RPMI7951 (cell line): ENCODE results near the gene OR4S2. TPM values are rescaled to one million over a fixed set of nuclear protein-coding genes. Genes with fewer than 3 reads are reported as not detected.

Experiments used
- DNase-seq: peaks from one replicate; pipeline ENCODE4 v3.0.0-alpha.2; 2012; ENCODE audit warnings: low read depth
- total RNA-seq: library from RNA; depleted of rRNA; stranded (reverse); fragments of >200 nt; shearing (Covaris generic); gene quantifications from 2 replicates; pipeline ENCODE4 v1.2.3, GENCODE V29; 2014; rRNA removed

OR4S2 gene
- not detected in 2 replicates for total RNA-seq

GRCh38 chr11:55648027-55648426 lies at the start of gene OR4S2:
TSS of gene OR4S2 (plus strand) at chr11:55648327. CDS start at chr11:55650904, 2,577 bp downstream.
- no peak for DNase-seq

GRCh38 chr11:55607545-55607944 lies 40.6 kb upstream of the OR4S2 start, which contains the start of gene OR4C11:
TSS of gene OR4C11 (minus strand) at chr11:55607645. CDS start at chr11:55604373, 3,272 bp downstream.
- DNase-seq, result no peak

- no peak for DNase-seq
These were observed 23.6 kb upstream of the OR4S2 start for GRCh38 chr11:55624531-55624930.

- no peak for DNase-seq
These were observed 13.3 kb upstream of the OR4S2 start, which contains the start of gene OR4P4 for GRCh38 chr11:55634813-55635212. TSS of gene OR4P4 (plus strand) at chr11:55635113.

DNA sequence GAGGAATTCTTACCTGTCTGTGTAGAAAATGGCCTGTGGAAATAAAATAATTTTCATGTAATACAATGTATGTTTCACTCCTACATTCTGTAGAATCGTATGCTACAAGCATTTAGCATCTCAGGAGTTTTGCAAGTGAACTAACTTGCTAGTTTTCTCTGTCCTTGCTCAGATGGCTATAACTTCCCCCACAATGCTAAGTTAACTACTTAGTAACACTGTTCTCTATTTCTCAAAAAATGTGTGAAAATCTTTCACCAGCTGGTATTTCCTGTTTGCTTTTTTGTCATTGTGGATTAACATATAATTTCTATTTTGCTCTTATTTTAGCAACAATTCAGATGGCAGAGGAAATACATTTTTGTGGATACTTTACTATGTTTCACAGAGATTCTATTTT lies 4.4 kb downstream of the OR4S2 start:
- no peak for DNase-seq

DNA sequence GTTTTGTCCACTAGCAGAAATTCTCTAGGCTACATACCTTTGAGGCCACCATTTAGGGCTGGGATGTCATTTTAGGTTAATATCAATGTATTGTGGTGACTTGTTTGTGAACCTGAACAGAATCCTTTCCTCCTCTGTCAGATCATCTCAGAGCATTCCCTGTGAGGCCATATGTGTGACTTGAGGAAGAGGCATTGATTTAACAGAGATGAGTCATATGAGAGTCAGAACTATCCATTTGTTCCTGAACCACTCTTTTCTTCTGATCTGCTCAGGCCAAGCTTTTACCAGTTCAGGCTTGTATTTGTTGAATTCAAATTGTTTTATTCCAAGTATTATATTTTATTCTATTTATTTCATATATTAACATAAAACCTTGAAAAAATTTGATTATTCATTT lies 7.0 kb downstream of the OR4S2 start:
- DNase-seq, result no peak

- no peak for DNase-seq
These were observed 10.0 kb downstream of the OR4S2 start for GRCh38 chr11:55658031-55658573.

DNA sequence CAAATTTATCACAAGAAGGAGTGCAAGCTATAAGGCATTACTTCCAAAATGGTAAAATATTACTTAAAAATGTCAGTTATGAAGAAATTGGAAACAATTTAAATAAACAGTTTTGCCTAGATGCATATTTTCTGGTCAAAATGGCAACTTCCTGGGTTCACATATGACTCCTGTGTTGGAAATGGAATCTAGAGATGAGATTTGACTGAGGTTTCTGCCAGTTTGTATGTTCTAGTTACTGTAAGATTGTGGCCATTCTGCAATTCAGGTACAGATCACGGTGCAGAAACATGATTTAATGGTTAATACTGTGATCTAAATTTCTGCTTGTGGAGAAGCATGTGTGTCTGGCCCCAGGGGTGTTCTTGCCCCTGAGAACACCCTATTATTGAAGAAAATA lies 10.5 kb downstream of the OR4S2 start:
- no peak for DNase-seq

DNA sequence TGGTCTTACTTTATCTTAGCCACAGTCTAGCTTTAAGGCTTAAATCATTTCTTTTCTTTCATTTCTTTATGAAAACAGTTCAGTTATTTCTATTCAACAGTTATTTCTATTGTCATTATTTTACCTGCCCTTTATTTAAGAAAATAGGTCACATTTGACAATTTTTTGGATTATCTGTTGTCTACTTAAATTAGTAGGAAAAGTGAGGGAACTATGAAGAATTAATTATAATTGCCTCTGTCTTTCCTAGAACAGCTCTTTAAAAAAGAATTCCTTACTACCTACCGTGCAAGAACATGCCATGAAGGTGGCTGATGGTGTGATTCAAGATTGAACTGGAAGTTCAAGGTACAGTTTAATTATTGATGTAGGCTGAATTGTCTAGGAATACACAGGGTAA lies 13.8 kb downstream of the OR4S2 start, which contains the start of gene OR4C6:
Gene OR4C6, plus strand, starts transcription at position 301 of the 400 bp plus-strand sequence. CDS start 2,966 bp downstream, outside the sequence.
- DNase-seq, result no peak

DNA sequence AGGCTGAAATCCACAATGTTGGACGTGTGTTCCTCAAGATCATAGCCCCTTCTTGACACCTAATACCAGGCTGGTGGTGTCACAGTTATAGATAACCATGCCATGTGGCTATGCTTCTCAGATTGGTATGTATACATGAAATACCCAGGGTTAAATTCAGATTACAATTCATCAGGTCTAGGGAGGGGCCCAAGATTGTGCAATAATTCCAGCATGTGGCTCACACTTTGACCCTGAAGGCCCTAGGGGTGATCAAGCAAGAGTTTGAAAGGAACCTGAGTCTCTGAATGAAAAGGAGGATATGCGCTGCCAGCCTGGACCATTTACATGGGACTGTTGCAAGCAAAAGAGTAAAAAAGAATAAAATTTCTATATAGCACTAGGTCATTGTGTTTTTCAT lies 21.2 kb downstream of the OR4S2 start:
- DNase-seq, result no peak

DNA sequence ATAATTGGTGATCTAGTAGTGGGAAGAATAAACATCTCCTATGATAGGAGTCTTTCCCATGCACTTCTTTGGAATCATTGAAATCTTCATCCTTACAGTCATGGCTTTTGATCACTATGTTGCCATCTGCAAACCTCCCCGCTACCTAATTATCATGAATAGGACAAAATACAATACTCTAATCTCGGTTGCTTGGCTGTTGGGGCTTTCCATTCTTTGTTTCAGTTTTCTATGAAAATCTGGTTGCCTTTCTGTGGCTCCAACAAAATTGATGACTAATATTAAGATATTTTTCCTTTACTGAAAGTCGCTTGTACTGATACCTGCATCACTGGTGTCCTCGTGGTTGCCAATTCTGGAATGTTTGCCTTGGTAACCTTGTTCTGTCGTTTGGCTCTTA lies 25.7 kb downstream of the OR4S2 start:
- DNase-seq, result no peak

DNA sequence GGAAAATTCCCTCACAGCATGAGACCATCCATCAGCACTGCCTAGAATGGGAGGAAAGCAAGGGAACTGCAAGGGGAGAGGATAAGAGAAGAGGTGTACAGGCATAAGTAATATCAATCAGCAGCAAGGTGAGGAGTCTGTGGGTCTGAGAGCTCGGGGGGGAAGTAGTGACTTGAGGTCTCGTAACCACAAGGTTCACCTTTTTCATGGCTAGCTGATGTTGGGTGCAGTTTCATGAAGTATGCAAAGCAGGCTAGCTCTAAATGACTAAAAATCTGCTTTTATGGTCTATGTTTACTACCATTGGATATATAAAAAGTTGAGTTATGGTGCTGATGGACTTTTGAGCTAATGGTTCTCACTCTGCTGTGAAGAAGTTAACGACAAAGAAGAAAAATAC lies 49.7 kb downstream of the OR4S2 start:
- no peak for DNase-seq

DNA sequence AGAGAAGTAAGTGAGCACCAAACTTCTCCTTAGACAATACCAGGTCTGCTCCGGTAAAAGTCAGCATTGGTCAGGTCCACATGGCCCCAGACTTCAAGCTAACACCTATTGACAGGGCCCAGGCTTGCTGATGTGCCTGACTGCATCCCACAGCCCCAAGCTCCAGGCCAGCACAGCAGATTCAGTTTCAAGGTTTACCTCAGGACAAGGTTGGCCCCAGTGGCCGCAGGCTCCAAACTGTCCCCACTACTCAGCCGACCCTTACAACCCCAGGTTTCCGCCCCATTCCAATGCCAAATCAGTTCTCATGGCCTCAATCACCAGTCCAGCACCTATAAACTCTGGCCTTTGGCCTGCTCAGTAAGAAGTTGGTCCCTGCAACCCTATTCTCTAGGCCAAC lies 53.3 kb downstream of the OR4S2 start:
- no peak for DNase-seq

Other genes with a start within 250 kb of the OR4S2 start
- gene OR4C15, start 93.9 kb upstream of the OR4S2 start, total RNA-seq, result not detected in 2 replicates
- not detected in 2 replicates for gene OR4C16, start 76.2 kb upstream of the OR4S2 start, total RNA-seq
- gene OR4C11, start 40.7 kb upstream of the OR4S2 start, total RNA-seq, result not detected in 2 replicates
- not detected in 2 replicates for gene OR4P4, start 13.2 kb upstream of the OR4S2 start, total RNA-seq
- gene OR4C6, start 13.9 kb downstream of the OR4S2 start, total RNA-seq, result not detected in 2 replicates
- not detected in 2 replicates for gene OR5D13, start 125.1 kb downstream of the OR4S2 start, total RNA-seq
- not detected in 2 replicates for gene OR5D14, start 147.2 kb downstream of the OR4S2 start, total RNA-seq
- not detected in 2 replicates for gene OR5L1, start 163.0 kb downstream of the OR4S2 start, total RNA-seq
- gene OR5D18, start 171.3 kb downstream of the OR4S2 start, total RNA-seq, result not detected in 2 replicates
- not detected in 2 replicates for gene OR5L2, start 178.9 kb downstream of the OR4S2 start, total RNA-seq
- not detected in 2 replicates for gene OR5D16, start 190.4 kb downstream of the OR4S2 start, total RNA-seq
- not detected in 2 replicates for gene TRIM51, start 235.0 kb downstream of the OR4S2 start, total RNA-seq